ENCODE data around the gene PCDHGA6. TPM values are rescaled to one million over a fixed set of nuclear protein-coding genes. Genes with fewer than 3 reads are reported as not detected.
"Not testable (repeated sequence)": the region's sequence is repeated elsewhere in the genome, so short reads cannot be mapped to it uniquely, and the experiment has no call there.

Gene PCDHGA6
- total and polyA plus RNA-seq, 9 of the 15 experiments (the other 6 are each of a cell fraction or from before 2014, with no cell fraction given) = 0.01 to 0.18 (median 0.09) TPM; not detected in 1

DNA sequence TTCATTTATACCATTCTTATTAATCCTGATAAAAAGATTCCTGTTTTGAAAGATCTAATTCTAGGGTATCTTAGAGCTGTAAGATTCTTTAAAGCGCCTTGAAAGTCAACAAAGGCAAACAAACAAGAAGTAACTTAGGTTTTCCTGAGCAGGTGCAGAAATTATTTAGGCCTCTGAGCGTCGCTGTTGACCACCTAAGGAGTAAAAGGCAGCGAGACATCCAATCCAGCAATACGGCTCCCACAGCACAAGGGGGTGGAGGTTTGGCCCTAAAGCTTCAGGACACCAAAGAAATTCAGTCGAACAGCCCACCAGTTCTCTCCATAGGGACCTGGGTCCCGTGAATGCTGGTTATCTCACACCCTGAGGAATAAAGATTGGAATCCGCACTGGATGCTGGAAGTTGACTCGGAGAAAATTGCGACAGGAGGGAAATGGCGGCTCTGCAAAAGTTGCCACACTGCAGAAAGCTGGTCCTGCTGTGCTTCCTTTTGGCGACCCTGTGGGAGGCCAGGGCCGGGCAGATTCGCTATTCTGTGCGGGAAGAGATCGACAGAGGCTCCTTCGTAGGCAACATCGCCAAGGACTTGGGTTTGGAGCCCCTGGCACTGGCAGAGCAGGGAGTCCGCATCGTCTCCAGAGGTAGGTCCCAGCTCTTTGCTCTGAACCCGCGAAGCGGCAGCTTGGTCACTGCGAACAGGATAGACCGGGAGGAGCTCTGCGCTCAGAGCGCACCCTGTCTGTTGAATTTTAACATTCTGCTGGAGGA lies 35.0 kb upstream of the PCDHGA6 start, which contains the start of gene PCDHGA2 (continued):
- TF ChIP-seq YY1 (IDR thresholded peaks at IDR 0.05; ENCODE audit: borderline replicate concordance in 1 of 3, control insufficient read depth in 1 of 3, extremely low read depth in 1 of 3, insufficient read depth in 3 of 3, insufficient read length in 1 of 3, insufficient replicate concordance in 2 of 3, low read depth in 1 of 3, low read length in 2 of 3) = peak in 2 of 3 experiments; percentile 28 to 62
- TF ChIP-seq CEBPG (CRISPR knock-in tag; IDR thresholded peaks at IDR 0.05) = no peak
- peak in 1 of 2 experiments; percentile 33; a peak in 1 of 4 replicates for TF ChIP-seq CEBPG (tag; conservative IDR thresholded peaks at IDR 0.05 in 1 of 2, IDR thresholded peaks at IDR 0.05 in 1 of 2)
- TF ChIP-seq HNRNPLL (IDR thresholded peaks at IDR 0.05; ENCODE audit: low read depth, low read length, poor library complexity, severe bottlenecking) = peak; percentile 62
- 0 out of 2 replicates have a peak, but pooled peaks have one; percentile 15 for TF ChIP-seq MAFG (tag; conservative IDR thresholded peaks at IDR 0.05)
- TF ChIP-seq, protein P1, sequence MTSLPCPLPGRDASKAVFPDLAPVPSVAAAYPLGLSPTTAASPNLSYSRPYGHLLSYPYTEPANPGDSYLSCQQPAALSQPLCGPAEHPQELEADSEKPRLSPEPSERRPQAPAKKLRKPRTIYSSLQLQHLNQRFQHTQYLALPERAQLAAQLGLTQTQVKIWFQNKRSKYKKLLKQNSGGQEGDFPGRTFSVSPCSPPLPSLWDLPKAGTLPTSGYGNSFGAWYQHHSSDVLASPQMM (CRISPR knock-in tag; IDR thresholded peaks at IDR 0.05) = no peak
- no peak for TF ChIP-seq CBX1 (IDR thresholded peaks at IDR 0.05; ENCODE audit: low read depth)
- TF ChIP-seq, protein P2, sequence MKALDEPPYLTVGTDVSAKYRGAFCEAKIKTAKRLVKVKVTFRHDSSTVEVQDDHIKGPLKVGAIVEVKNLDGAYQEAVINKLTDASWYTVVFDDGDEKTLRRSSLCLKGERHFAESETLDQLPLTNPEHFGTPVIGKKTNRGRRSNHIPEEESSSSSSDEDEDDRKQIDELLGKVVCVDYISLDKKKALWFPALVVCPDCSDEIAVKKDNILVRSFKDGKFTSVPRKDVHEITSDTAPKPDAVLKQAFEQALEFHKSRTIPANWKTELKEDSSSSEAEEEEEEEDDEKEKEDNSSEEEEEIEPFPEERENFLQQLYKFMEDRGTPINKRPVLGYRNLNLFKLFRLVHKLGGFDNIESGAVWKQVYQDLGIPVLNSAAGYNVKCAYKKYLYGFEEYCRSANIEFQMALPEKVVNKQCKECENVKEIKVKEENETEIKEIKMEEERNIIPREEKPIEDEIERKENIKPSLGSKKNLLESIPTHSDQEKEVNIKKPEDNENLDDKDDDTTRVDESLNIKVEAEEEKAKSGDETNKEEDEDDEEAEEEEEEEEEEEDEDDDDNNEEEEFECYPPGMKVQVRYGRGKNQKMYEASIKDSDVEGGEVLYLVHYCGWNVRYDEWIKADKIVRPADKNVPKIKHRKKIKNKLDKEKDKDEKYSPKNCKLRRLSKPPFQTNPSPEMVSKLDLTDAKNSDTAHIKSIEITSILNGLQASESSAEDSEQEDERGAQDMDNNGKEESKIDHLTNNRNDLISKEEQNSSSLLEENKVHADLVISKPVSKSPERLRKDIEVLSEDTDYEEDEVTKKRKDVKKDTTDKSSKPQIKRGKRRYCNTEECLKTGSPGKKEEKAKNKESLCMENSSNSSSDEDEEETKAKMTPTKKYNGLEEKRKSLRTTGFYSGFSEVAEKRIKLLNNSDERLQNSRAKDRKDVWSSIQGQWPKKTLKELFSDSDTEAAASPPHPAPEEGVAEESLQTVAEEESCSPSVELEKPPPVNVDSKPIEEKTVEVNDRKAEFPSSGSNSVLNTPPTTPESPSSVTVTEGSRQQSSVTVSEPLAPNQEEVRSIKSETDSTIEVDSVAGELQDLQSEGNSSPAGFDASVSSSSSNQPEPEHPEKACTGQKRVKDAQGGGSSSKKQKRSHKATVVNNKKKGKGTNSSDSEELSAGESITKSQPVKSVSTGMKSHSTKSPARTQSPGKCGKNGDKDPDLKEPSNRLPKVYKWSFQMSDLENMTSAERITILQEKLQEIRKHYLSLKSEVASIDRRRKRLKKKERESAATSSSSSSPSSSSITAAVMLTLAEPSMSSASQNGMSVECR (CRISPR knock-in tag; IDR thresholded peaks at IDR 0.05) = no peak
- TF ChIP-seq, protein P3, sequence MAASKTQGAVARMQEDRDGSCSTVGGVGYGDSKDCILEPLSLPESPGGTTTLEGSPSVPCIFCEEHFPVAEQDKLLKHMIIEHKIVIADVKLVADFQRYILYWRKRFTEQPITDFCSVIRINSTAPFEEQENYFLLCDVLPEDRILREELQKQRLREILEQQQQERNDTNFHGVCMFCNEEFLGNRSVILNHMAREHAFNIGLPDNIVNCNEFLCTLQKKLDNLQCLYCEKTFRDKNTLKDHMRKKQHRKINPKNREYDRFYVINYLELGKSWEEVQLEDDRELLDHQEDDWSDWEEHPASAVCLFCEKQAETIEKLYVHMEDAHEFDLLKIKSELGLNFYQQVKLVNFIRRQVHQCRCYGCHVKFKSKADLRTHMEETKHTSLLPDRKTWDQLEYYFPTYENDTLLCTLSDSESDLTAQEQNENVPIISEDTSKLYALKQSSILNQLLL (CRISPR knock-in tag; IDR thresholded peaks at IDR 0.05; ENCODE audit: borderline replicate concordance) = no peak
- TF ChIP-seq POLR2H (tag; IDR thresholded peaks at IDR 0.05; ENCODE audit: low read depth) = no peak

DNA sequence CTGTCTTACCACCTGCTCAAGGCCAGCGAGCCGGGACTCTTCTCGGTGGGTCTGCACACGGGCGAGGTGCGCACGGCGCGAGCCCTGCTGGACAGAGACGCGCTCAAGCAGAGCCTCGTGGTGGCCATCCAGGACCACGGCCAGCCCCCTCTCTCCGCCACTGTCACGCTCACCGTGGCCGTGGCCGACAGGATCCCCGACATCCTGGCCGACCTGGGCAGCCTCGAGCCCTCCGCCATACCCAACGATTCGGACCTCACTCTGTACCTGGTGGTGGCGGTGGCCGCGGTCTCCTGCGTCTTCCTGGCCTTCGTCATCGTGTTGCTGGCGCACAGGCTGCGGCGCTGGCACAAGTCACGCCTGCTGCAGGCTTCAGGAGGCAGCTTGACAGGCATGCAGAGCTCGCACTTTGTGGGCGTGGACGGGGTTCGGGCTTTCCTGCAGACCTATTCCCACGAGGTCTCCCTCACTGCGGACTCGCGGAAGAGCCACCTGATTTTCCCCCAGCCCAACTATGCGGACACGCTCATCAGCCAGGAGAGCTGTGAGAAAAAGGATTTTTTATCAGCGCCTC lies 32.8 kb upstream of the PCDHGA6 start:
- CTCF ChIA-PET (ENCODE audit: low intra/inter-chr PET ratio) = interaction anchor here (0.9 kb wide), 1 partner anchor 223 kb away, joined by 4 read pairs; no protein-coding TSS in a partner anchor
- ATAC-seq = not testable (repeated sequence)
- 15% methylated on average over 29 of the region's 45 CpGs for WGBS (ENCODE audit: insufficient coverage, low coverage, missing lambda C conversion rate)

More for the DNA sequence above, 32.8 kb upstream of the PCDHGA6 start:
- H3K9me1 ChIP-seq (ENCODE audit: control insufficient read depth, insufficient read depth, low read length); H4K20me1 ChIP-seq (replicated peaks; ENCODE audit: control insufficient read depth, insufficient read depth, low read length); H3K27ac ChIP-seq (ENCODE audit: extremely low read depth, low read depth, low read length); H3K9ac ChIP-seq (ENCODE audit: insufficient read depth in 1 of 2, low read depth in 2 of 2, low read length in 2 of 2); H2AFZ ChIP-seq (ENCODE audit: low read depth, low read length); DNase-seq (ENCODE audit: extremely low read depth in 1 of 4, low spot score in 3 of 4); BruUV-seq (replicated peaks); H3K36me3 ChIP-seq (ENCODE audit: control insufficient read depth, insufficient read depth, low read length); FAIRE-seq; in situ Hi-C loops (cut with MboI); H3K4me2 ChIP-seq (ENCODE audit: insufficient read depth, low read length); H3K4me3 ChIP-seq; H3K9me3 ChIP-seq (replicated peaks; ENCODE audit: control insufficient read depth, insufficient read depth, low read depth, low read length); H3K79me2 ChIP-seq (ENCODE audit: control insufficient read depth, insufficient read depth, low read length); POLR2A ChIA-PET; H3K4me1 ChIP-seq (replicated peaks in 1 of 2; ENCODE audit: control insufficient read depth in 2 of 2, insufficient read depth in 2 of 2, low read length in 2 of 2): not testable (repeated sequence)
- intact Hi-C loops (cut with micrococcal nuclease) = loop anchor here (5.0 kb wide), 1 partner anchor 171 kb away; no protein-coding TSS in a partner anchor
- peaks cover 10 to 26% of the 10 kb centered on the region in 2 experiments; a peak in 4 of 5 replicates for H3K27me3 ChIP-seq (ENCODE audit: control insufficient read depth in 2 of 2, insufficient read depth in 2 of 2, low read length in 2 of 2)
